DND-41 (cell line): Measurements from ENCODE around the gene BRD3.

ENCODE experiments used
- ATAC-seq: fragments of 200-7000 bp; cut with Tn5 transposase; 3 replicates; pipeline ENCODE4 v1.9.1; 2021; ENCODE audit warnings: low read depth; ENCODE audit not compliant: insufficient read depth
- DNase-seq: peaks from one replicate; pipeline ENCODE4 v3.0.0-alpha.2; 2020
- H2AFZ ChIP-seq: 2 replicates; pipeline ENCODE4 v1.6.0; 2012; ENCODE audit warnings: low read depth, low read length
- H3K27ac ChIP-seq: 2 replicates; pipeline ENCODE4 v1.5.1; 2012; ENCODE audit warnings: low read length, inconsistent platforms
- H3K27me3 ChIP-seq: fragments of 200-600 bp; sonication (generic); 2 replicates; pipeline ENCODE4 v1.6.0; 2012; ENCODE audit warnings: low read length, mild to moderate bottlenecking, inconsistent platforms; ENCODE audit not compliant: insufficient read depth, poor library complexity
- H3K36me3 ChIP-seq: 2 replicates; pipeline ENCODE4 v1.5.1; 2012; ENCODE audit warnings: low read length, inconsistent platforms; ENCODE audit not compliant: insufficient read depth
- H3K4me1 ChIP-seq: 2 replicates; pipeline ENCODE4 v1.5.1; 2012; ENCODE audit warnings: mild to moderate bottlenecking, low read length; ENCODE audit not compliant: insufficient read depth
- H3K4me2 ChIP-seq: 2 replicates; pipeline ENCODE4 v1.6.0; 2012; ENCODE audit warnings: mild to moderate bottlenecking, moderate library complexity, low read length, inconsistent platforms; ENCODE audit not compliant: insufficient read depth
- H3K4me3 ChIP-seq, 2 experiments: fragments of 200-600 bp in 1 of 2; shearing (Covaris generic) in 1 of 2; 2 replicates each; pipeline ENCODE4 v1.5.1; 2012 to 2016; ENCODE audit warnings: inconsistent platforms in 2 of 2, low read length in 2 of 2, mild to moderate bottlenecking in 2 of 2, low read depth in 1 of 2, moderate library complexity in 1 of 2
- H3K79me2 ChIP-seq: 2 replicates; pipeline ENCODE4 v1.6.0; 2012; ENCODE audit warnings: low read length, inconsistent platforms; ENCODE audit not compliant: insufficient read depth
- H3K9ac ChIP-seq: 2 replicates; pipeline ENCODE4 v1.6.0; 2012; ENCODE audit warnings: low read depth, mild to moderate bottlenecking, inconsistent platforms, low read length, moderate library complexity
- H3K9me3 ChIP-seq: 2 replicates; pipeline ENCODE4 v1.5.1; 2012; ENCODE audit warnings: low read length, moderate library complexity, mild to moderate bottlenecking, inconsistent platforms; ENCODE audit not compliant: insufficient read depth, severe bottlenecking
- H4K20me1 ChIP-seq: 2 replicates; pipeline ENCODE4 v1.6.0; 2012; ENCODE audit warnings: low read length; ENCODE audit not compliant: insufficient read depth
- EZH2 ChIP-seq: IDR thresholded peaks from 3 replicates; pipeline ENCODE4 v1.6.1; 2012; ENCODE audit warnings: borderline replicate concordance, low read depth, mild to moderate bottlenecking, moderate library complexity, low read length, inconsistent platforms; ENCODE audit not compliant: severe bottlenecking
- TF ChIP-seq, protein P1 (sequence below): IDR thresholded peaks from 2 replicates; pipeline ENCODE4 v1.5.1; 2012; ENCODE audit warnings: borderline replicate concordance, low read length, moderate library complexity, mild to moderate bottlenecking; ENCODE audit not compliant: poor library complexity, severe bottlenecking; ENCODE audit errors: extremely low read depth

Gene BRD3

DNA sequence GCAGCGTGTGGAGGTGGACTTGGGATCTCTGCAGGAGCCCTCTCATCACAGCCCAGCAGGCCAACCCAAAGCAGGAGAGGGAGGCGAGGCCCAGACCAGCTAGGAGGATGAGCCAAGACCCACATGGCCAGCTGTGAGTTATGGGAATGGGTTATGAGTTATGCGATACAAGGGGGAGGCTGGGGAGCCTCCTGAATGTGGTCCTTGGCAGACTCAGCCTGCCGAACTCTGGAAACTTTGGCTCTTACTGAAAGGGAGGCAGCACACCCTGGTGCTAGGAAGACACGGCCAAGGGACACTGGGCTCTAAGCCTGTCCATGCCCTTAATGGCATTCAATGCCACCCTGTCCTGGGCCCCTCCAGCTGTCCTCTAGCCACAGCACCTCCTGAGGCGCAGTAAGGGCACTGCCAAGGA lies 68.0 kb downstream of the BRD3 start:
- H3K4me2 ChIP-seq = no peak overlapping the region
- no peaks in the 10 kb centered on the region for H3K9me3 ChIP-seq
- no peak for TF ChIP-seq EZH2
- TF ChIP-seq, protein P1, sequence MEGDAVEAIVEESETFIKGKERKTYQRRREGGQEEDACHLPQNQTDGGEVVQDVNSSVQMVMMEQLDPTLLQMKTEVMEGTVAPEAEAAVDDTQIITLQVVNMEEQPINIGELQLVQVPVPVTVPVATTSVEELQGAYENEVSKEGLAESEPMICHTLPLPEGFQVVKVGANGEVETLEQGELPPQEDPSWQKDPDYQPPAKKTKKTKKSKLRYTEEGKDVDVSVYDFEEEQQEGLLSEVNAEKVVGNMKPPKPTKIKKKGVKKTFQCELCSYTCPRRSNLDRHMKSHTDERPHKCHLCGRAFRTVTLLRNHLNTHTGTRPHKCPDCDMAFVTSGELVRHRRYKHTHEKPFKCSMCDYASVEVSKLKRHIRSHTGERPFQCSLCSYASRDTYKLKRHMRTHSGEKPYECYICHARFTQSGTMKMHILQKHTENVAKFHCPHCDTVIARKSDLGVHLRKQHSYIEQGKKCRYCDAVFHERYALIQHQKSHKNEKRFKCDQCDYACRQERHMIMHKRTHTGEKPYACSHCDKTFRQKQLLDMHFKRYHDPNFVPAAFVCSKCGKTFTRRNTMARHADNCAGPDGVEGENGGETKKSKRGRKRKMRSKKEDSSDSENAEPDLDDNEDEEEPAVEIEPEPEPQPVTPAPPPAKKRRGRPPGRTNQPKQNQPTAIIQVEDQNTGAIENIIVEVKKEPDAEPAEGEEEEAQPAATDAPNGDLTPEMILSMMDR = no peak
- H3K79me2 ChIP-seq = no peaks in the 10 kb centered on the region
- no peak for DNase-seq
- no peak for ATAC-seq
- H3K27ac ChIP-seq = no peak overlapping the region
- no peaks in the 10 kb centered on the region for H4K20me1 ChIP-seq
- H3K27me3 ChIP-seq = no peaks in the 10 kb centered on the region
- no peak overlapping the region for H3K9ac ChIP-seq
- H3K4me1 ChIP-seq = no peaks in the 10 kb centered on the region
- no peaks in the 10 kb centered on the region for H3K36me3 ChIP-seq
- H2AFZ ChIP-seq = no peak overlapping the region
- no peak overlapping the region for H3K4me3 ChIP-seq

DNA sequence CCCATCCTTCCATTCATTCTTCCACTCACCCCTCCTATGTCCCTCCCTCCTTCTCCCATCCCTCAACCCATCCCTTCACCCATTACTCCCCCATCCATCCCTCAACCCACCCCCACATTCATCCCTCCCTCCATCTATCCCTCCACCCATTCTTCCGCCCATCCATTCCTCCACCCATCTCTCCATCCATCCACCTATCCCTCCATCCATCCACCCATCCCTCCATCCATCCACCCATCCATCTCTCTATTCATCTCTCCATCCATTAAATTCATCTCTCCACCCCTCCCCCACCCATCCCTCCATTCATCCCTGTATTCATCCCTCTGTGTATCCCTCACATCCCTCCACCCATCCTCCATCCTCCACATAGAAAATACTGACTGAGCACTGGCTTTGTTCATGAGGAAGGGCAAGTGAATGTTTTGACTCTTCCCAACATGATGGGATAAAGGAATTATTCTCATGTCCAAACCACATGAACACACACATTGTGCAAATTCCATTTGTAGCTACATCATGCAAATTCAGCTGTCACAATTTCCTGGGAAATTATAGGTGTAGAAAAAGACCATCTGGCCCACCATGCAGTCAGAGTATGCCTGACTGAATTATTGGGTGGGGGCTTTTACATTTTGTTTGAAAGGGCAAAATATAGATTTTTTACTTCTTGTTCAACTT lies 68.8 kb downstream of the BRD3 start:
- no peak overlapping the region for H3K4me2 ChIP-seq
- H3K4me1 ChIP-seq = no peaks in the 10 kb centered on the region
- no peaks in the 10 kb centered on the region for H3K9me3 ChIP-seq
- H3K4me3 ChIP-seq = no peak overlapping the region
- no peaks in the 10 kb centered on the region for H3K36me3 ChIP-seq
- no peak overlapping the region for H2AFZ ChIP-seq
- no peaks in the 10 kb centered on the region for H3K79me2 ChIP-seq
- no peak for TF ChIP-seq EZH2
- TF ChIP-seq, protein P1 = no peak
- ATAC-seq (no peak), DNase-seq (no peak)
- H3K9ac ChIP-seq = no peak overlapping the region
- no peaks in the 10 kb centered on the region for H3K27me3 ChIP-seq
- no peak overlapping the region for H3K27ac ChIP-seq
- H4K20me1 ChIP-seq = no peaks in the 10 kb centered on the region

DNA sequence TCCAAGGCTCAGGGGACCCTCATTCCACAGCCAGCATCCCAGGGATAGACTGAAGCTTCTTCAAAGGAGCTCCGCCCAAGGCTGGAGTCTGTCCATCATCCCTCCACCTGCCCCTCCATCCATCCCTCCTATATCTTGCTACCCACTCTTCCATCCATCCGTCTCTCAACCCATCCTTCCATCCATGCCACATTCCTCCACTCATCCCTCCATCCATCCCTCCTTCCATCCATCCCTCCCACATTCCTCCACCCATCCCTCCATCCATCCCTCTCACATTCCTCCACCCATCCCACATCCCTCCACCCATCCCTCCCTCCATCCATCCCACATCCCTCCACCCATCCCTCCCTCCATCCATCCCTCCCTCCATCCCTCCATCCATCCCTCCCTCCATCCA lies 70.2 kb downstream of the BRD3 start:
- no peaks in the 10 kb centered on the region for H3K27me3 ChIP-seq
- H4K20me1 ChIP-seq = no peaks in the 10 kb centered on the region
- TF ChIP-seq, protein P1 = no peak
- TF ChIP-seq EZH2 = no peak
- H2AFZ ChIP-seq = no peak overlapping the region
- no peak overlapping the region for H3K4me2 ChIP-seq
- H3K79me2 ChIP-seq = no peaks in the 10 kb centered on the region
- no peaks in the 10 kb centered on the region for H3K9me3 ChIP-seq
- no peak for ATAC-seq
- H3K4me3 ChIP-seq = no peak overlapping the region
- H3K27ac ChIP-seq = no peak overlapping the region
- H3K36me3 ChIP-seq = no peaks in the 10 kb centered on the region
- H3K9ac ChIP-seq = no peak overlapping the region
- no peak for DNase-seq
- no peaks in the 10 kb centered on the region for H3K4me1 ChIP-seq
